ENCODE data around the gene MRPL58. TPM values are rescaled to one million over a fixed set of nuclear protein-coding genes. Genes with fewer than 3 reads are reported as not detected.

MRPL58 gene
- total and polyA plus RNA-seq, 2 of the 8 experiments (the other 6 are each of a cell fraction or from before 2014, with no cell fraction given), result 43.6 to 49.1 TPM

DNA sequence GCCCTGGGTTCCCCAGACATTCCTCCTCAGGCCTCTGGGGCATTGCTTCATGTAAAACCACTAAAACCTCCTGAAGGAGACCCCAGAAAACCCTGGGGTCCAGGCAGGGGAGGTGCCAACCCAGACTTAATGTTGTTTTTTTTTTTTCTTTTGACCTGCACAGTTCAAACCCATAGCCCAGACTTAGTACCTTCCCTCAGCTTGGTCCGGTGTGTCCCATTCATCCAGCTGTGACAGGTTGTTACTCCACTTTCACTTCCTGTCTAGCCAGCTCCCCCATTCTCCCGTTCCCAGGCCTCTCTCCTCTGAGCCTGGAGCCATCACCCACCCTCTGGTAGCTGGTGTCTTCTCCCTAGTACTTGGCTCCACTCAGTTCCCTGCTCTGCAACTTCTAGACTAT lies 20.2 kb upstream of the MRPL58 start:
- no peaks in the 10 kb centered on the region for H3K27me3 ChIP-seq (replicated peaks in 1 of 4; ENCODE audit: control insufficient read depth in 3 of 4, extremely low read depth in 1 of 4, insufficient read depth in 3 of 4, low read length in 3 of 4)
- H3K4me1 ChIP-seq (replicated peaks in 1 of 4; ENCODE audit: control insufficient read depth in 3 of 4, insufficient read depth in 4 of 4, low read length in 3 of 4), result peaks cover 0 to 5% (median 4%) of the 10 kb centered on the region in 4 experiments; a peak in 6 of 7 replicates
- H4K20me1 ChIP-seq (replicated peaks in 1 of 2; ENCODE audit: control insufficient read depth in 1 of 2, insufficient read depth in 2 of 2, low read length in 2 of 2), result peaks cover 4 to 12% of the 10 kb centered on the region in 2 experiments
- no peak overlapping the region for H3K4me3 ChIP-seq (ENCODE audit: extremely low read depth in 1 of 4, insufficient read depth in 2 of 4, low read depth in 3 of 4, low read length in 4 of 4)
- no peak overlapping the region for H2AK5ac ChIP-seq (ENCODE audit: low read depth, low read length)
- no peak overlapping the region for H3K14ac ChIP-seq (ENCODE audit: insufficient read length)
- H2BK5ac ChIP-seq (ENCODE audit: low read depth, low read length), result no peak overlapping the region
- CTCF ChIA-PET (ENCODE audit: partially characterized antibody), result interaction anchor here (0.7 to 5.7 kb wide), 7 partner anchors 12 to 1414 kb away, joined by 3 to 74 read pairs (median 4); partner anchors contain the start of gene MRPL58
- peaks cover 6% of the 10 kb centered on the region; the same call in 1 of the 2 replicates for H3K23me2 ChIP-seq (ENCODE audit: low read depth, low read length)
- FAIRE-seq, result no peak
- no peaks in the 10 kb centered on the region for H3K9me3 ChIP-seq (ENCODE audit: insufficient read depth in 2 of 2, low read depth in 1 of 2, low read length in 1 of 2)
- no peak overlapping the region for H4K8ac ChIP-seq (ENCODE audit: extremely low read depth, insufficient read depth, low read length)
- POLR2A ChIA-PET (ENCODE audit: partially characterized antibody), result interaction anchor here (1.0 to 7.8 kb wide), 4 partner anchors 9 to 19 kb away, joined by 5 to 87 read pairs (median 8); partner anchors contain the start of gene MRPL58
- no peak overlapping the region for H2BK20ac ChIP-seq (ENCODE audit: low read length)
- TF ChIP-seq NRF1 (IDR thresholded peaks at IDR 0.05; ENCODE audit: low read depth, low read length) (no peak), PHF8 (conservative IDR thresholded peaks at IDR 0.05; ENCODE audit: low read depth, low read length) (no peak), SIN3A (conservative IDR thresholded peaks at IDR 0.05 in 1 of 2, IDR thresholded peaks at IDR 0.05 in 1 of 2; ENCODE audit: low read depth in 1 of 2, low read length in 2 of 2) (no peak), BACH1 (IDR thresholded peaks at IDR 0.05; ENCODE audit: low read length) (no peak), MAFK (IDR thresholded peaks at IDR 0.05; ENCODE audit: low read depth, low read length) (no peak), SRF (IDR thresholded peaks at IDR 0.05; ENCODE audit: low read depth, low read length) (no peak), EP300 (IDR thresholded peaks at IDR 0.05; ENCODE audit: borderline replicate concordance in 1 of 2, low read depth in 2 of 2, low read length in 2 of 2) (no peak), KDM5A (IDR thresholded peaks at IDR 0.05; ENCODE audit: low read length) (no peak), SP4 (IDR thresholded peaks at IDR 0.05; ENCODE audit: low read length) (no peak), RAD21 (IDR thresholded peaks at IDR 0.05 in 1 of 2, conservative IDR thresholded peaks at IDR 0.05 in 1 of 2; ENCODE audit: low read depth in 2 of 2, low read length in 2 of 2) (no peak), HDAC6 (IDR thresholded peaks at IDR 0.05; ENCODE audit: low read depth, low read length) (no peak), TCF12 (IDR thresholded peaks at IDR 0.05; ENCODE audit: low read depth, low read length) (no peak), POLR2AphosphoS5 (IDR thresholded peaks at IDR 0.05; ENCODE audit: low read depth, low read length) (no peak)
- H3K36me3 ChIP-seq (ENCODE audit: control insufficient read depth in 2 of 4, insufficient read depth in 4 of 4, low read length in 3 of 4), result peaks cover 0 to 2% (median 0%) of the 10 kb centered on the region in 4 experiments; a peak in 1 of 8 replicates
- DNase-seq (ENCODE audit: low read depth in 1 of 2, low spot score in 2 of 2), result no peak
- H3K79me2 ChIP-seq (ENCODE audit: control insufficient read depth in 1 of 2, insufficient read depth in 2 of 2, low read length in 2 of 2), result peaks cover 0 to 20% of the 10 kb centered on the region in 2 experiments; a peak in 1 of 4 replicates
- no peak overlapping the region for H4K91ac ChIP-seq (replicated peaks; ENCODE audit: insufficient read length, low read length)
- H4K5ac ChIP-seq (ENCODE audit: insufficient read length, low read depth, low read length), result no peak overlapping the region
- no peak overlapping the region for H2AFZ ChIP-seq (ENCODE audit: low read length)
- H2BK120ac ChIP-seq (replicated peaks; ENCODE audit: low read depth, low read length), result no peak overlapping the region
- 86% methylated on average over 2 of the region's 2 CpGs; no CpG with 5 or more reads in 1 of the 2 experiments for WGBS, 2 experiments (ENCODE audit: extremely low coverage in 1 of 2, insufficient coverage in 1 of 2, insufficient read length in 1 of 2, insufficient replicate concordance in 2 of 2, low coverage in 1 of 2, low lambda C conversion rate in 2 of 2, missing lambda C conversion rate in 1 of 2)
- no peak overlapping the region for H3K27ac ChIP-seq (ENCODE audit: low read depth, low read length)
- no peak overlapping the region for H2BK12ac ChIP-seq (ENCODE audit: low read depth, low read length)
- no peak overlapping the region for H2BK15ac ChIP-seq (ENCODE audit: low read length)
- no peak overlapping the region for H3K56ac ChIP-seq (replicated peaks; ENCODE audit: insufficient read length, low read depth, low read length)
- H3K18ac ChIP-seq (ENCODE audit: extremely low read depth, low read length), result no peak overlapping the region
- no peak overlapping the region for H3K4me2 ChIP-seq (ENCODE audit: insufficient read depth in 1 of 2, low read depth in 2 of 2, low read length in 2 of 2)
- H3K79me1 ChIP-seq (ENCODE audit: low read depth, low read length), result no peaks in the 10 kb centered on the region
- no peak overlapping the region for H3K23ac ChIP-seq (ENCODE audit: insufficient read length)
- no peak overlapping the region for H3K9ac ChIP-seq (replicated peaks in 1 of 4; ENCODE audit: extremely low read depth in 1 of 4, low read depth in 3 of 4, low read length in 3 of 4)
- H3K4ac ChIP-seq (replicated peaks; ENCODE audit: insufficient read length, low read depth, low read length), result no peak overlapping the region
